GM18868 (cell line): ENCODE data around the gene SOX1.

Experiments used
- ATAC-seq: cut with Tn5 transposase; IDR thresholded peaks from one replicate; pipeline ENCODE4 v1.9.1; 2021; ENCODE audit warnings: mild to moderate bottlenecking, moderate library complexity; ENCODE audit not compliant: unreplicated experiment

The SOX1 gene

GRCh38 chr13:112067116-112067741, at the start of gene SOX1:
Gene SOX1, plus strand, starts transcription at chr13:112067149. Its CDS starts 510 bp downstream, at chr13:112067659.
- no peak for ATAC-seq

GRCh38 chr13:112024577-112024976, 42.4 kb upstream of the SOX1 start:
- no peak for ATAC-seq

GRCh38 chr13:112027250-112027649, 39.7 kb upstream of the SOX1 start:
- no peak for ATAC-seq

- no peak for ATAC-seq
Measured at GRCh38 chr13:112028481-112028880, 38.5 kb upstream of the SOX1 start.

GRCh38 chr13:112029143-112029542, 37.8 kb upstream of the SOX1 start:
- ATAC-seq = no peak

GRCh38 chr13:112032186-112032993, 34.6 kb upstream of the SOX1 start:
- no peak for ATAC-seq

- no peak for ATAC-seq
Measured at GRCh38 chr13:112034231-112034630, 32.7 kb upstream of the SOX1 start.

- no peak for ATAC-seq
Measured at GRCh38 chr13:112034846-112035245, 32.1 kb upstream of the SOX1 start.

- ATAC-seq = no peak
Measured at GRCh38 chr13:112042496-112042895, 24.5 kb upstream of the SOX1 start.

- no peak for ATAC-seq
Measured at GRCh38 chr13:112052213-112052612, 14.7 kb upstream of the SOX1 start.

- no peak for ATAC-seq
Measured at GRCh38 chr13:112053167-112053743, 13.7 kb upstream of the SOX1 start.

- ATAC-seq = no peak
Measured at GRCh38 chr13:112053744-112054615, 13.0 kb upstream of the SOX1 start.

- no peak for ATAC-seq
Measured at GRCh38 chr13:112054616-112055015, 12.3 kb upstream of the SOX1 start.

GRCh38 chr13:112055036-112055914, 11.7 kb upstream of the SOX1 start:
- no peak for ATAC-seq

GRCh38 chr13:112055915-112056269, 11.1 kb upstream of the SOX1 start:
- no peak for ATAC-seq

- no peak for ATAC-seq
Measured at GRCh38 chr13:112056284-112056727, 10.6 kb upstream of the SOX1 start.

GRCh38 chr13:112056739-112057438, 10.1 kb upstream of the SOX1 start:
- no peak for ATAC-seq

- ATAC-seq = no peak
Measured at GRCh38 chr13:112057439-112057735, 9.6 kb upstream of the SOX1 start.

GRCh38 chr13:112057736-112058518, 9.0 kb upstream of the SOX1 start:
- ATAC-seq = no peak
